Nephron (organoid): ENCODE measurements around the gene ADK.

Experiments used
- H3K27ac Mint-ChIP-seq, 3 experiments: 2 replicates each; pipeline ENCODE4 v1.8.0; 2020; ENCODE audit warnings: mixed read lengths in 3 of 3, mild to moderate bottlenecking in 2 of 3, moderate library complexity in 1 of 3
- H3K27me3 Mint-ChIP-seq: 2 replicates; pipeline ENCODE4 v1.8.0; 2021; ENCODE audit warnings: low read depth, mild to moderate bottlenecking, moderate library complexity, mixed read lengths
- H3K36me3 Mint-ChIP-seq: 2 replicates; pipeline ENCODE4 v1.8.0; 2020; ENCODE audit warnings: low read depth, mixed read lengths
- H3K4me1 Mint-ChIP-seq: 2 replicates; pipeline ENCODE4 v1.8.0; 2020; ENCODE audit warnings: mixed read lengths
- H3K4me3 Mint-ChIP-seq, 3 experiments: 2 replicates each; pipeline ENCODE4 v1.8.0; 2020; ENCODE audit warnings: mild to moderate bottlenecking in 3 of 3, mixed read lengths in 3 of 3, moderate library complexity in 2 of 3
- H3K9me3 Mint-ChIP-seq: 2 replicates; pipeline ENCODE4 v1.8.0; 2020; ENCODE audit warnings: mixed read lengths
- CTCF ChIP-seq, 3 experiments: fragments of 200-600 bp; sonication (generic); IDR thresholded peaks; one replicate each; pipeline ENCODE4 v1.5.0; 2021; ENCODE audit warnings: antibody characterized with exemption in 3 of 3; ENCODE audit not compliant: unreplicated experiment in 3 of 3

The ADK gene

GRCh38 chr10:74275755-74276290 is 124.8 kb downstream of the ADK start:
- H3K9me3 Mint-ChIP-seq = no peaks in the 10 kb centered on the region
- no peak for TF ChIP-seq CTCF (IDR thresholded peaks at IDR 0.05; ENCODE audit: unreplicated experiment in 3 of 3)
- no peaks in the 10 kb centered on the region for H3K36me3 Mint-ChIP-seq
- peaks cover 6% of the 10 kb centered on the region for H3K4me1 Mint-ChIP-seq
- H3K27me3 Mint-ChIP-seq = no peaks in the 10 kb centered on the region
- H3K27ac Mint-ChIP-seq = no peak overlapping the region
- H3K4me3 Mint-ChIP-seq = no peak overlapping the region

- no peak overlapping the region for H3K4me3 Mint-ChIP-seq
- H3K36me3 Mint-ChIP-seq = no peaks in the 10 kb centered on the region
- no peak overlapping the region for H3K27ac Mint-ChIP-seq
- no peak for TF ChIP-seq CTCF (IDR thresholded peaks at IDR 0.05; ENCODE audit: unreplicated experiment in 3 of 3)
- H3K27me3 Mint-ChIP-seq = no peaks in the 10 kb centered on the region
- H3K9me3 Mint-ChIP-seq = no peaks in the 10 kb centered on the region
- H3K4me1 Mint-ChIP-seq = peaks cover 6% of the 10 kb centered on the region
Measured at GRCh38 chr10:74276416-74276815, 125.4 kb downstream of the ADK start.

- H3K4me3 Mint-ChIP-seq = no peak overlapping the region
- peaks cover 4% of the 10 kb centered on the region for H3K4me1 Mint-ChIP-seq
- no peaks in the 10 kb centered on the region for H3K27me3 Mint-ChIP-seq
- no peak for TF ChIP-seq CTCF (IDR thresholded peaks at IDR 0.05; ENCODE audit: unreplicated experiment in 3 of 3)
- no peaks in the 10 kb centered on the region for H3K36me3 Mint-ChIP-seq
- no peaks in the 10 kb centered on the region for H3K9me3 Mint-ChIP-seq
- peak overlapping the region in 1 of 3 experiments; percentile 14 for H3K27ac Mint-ChIP-seq
Measured at GRCh38 chr10:74282151-74282847, 131.3 kb downstream of the ADK start.

DNA sequence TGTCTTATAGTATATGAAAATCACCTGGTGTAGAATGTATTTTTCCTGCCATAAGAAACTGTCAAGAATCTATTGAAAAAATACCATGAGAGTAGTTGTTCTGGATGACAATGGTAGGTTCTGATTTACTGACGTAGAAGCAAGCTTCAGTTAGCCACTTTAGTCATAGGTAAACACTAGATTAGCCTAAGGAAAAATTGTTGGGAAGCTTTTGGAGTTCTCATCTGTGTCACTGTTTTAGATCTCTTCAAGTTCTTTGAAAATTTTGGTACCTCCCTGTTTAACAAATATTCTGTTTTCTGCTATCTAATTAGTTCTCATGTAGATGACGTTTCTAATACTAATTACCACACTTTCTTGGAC is 131.8 kb downstream of the ADK start:
- Mint-ChIP-seq H3K4me1 (peaks cover 4% of the 10 kb centered on the region), H3K36me3 (no peaks in the 10 kb centered on the region), H3K9me3 (no peaks in the 10 kb centered on the region), H3K4me3 (no peak overlapping the region), H3K27me3 (no peaks in the 10 kb centered on the region), H3K27ac (no peak overlapping the region)
- TF ChIP-seq CTCF (IDR thresholded peaks at IDR 0.05; ENCODE audit: unreplicated experiment in 3 of 3) = no peak

- Mint-ChIP-seq H3K4me1 (peaks cover 17% of the 10 kb centered on the region), H3K27me3 (no peaks in the 10 kb centered on the region), H3K9me3 (no peaks in the 10 kb centered on the region), H3K36me3 (no peaks in the 10 kb centered on the region), H3K4me3 (no peak overlapping the region), H3K27ac (no peak overlapping the region)
- no peak for TF ChIP-seq CTCF (IDR thresholded peaks at IDR 0.05; ENCODE audit: unreplicated experiment in 3 of 3)
Measured at GRCh38 chr10:74289188-74289587, 138.2 kb downstream of the ADK start.

DNA sequence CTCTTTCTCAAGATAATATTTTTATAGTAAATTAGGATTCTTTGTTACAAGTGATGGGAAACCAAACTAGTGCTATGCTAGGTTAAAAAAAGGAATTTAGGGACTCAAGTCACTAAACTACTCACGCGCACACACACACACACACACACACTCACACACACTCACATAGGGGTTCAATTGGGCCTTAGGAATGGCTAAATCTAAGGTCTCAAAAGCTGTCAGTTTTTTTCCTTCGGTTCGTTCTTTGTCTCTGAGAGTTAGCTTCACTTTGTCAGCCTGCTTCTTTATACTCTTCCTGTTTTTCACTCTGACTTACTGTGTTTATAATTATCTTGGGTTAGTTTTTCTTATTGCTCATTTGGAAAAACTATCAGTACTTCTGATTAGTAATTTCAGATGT is 138.9 kb downstream of the ADK start:
- Mint-ChIP-seq H3K4me3 (no peak overlapping the region), H3K36me3 (no peaks in the 10 kb centered on the region), H3K4me1 (peaks cover 17% of the 10 kb centered on the region), H3K9me3 (no peaks in the 10 kb centered on the region), H3K27me3 (no peaks in the 10 kb centered on the region), H3K27ac (peak overlapping the region in 1 of 3 experiments; percentile 57)
- no peak for TF ChIP-seq CTCF (IDR thresholded peaks at IDR 0.05; ENCODE audit: unreplicated experiment in 3 of 3)
